Measurements from ENCODE around the gene SLC39A11. TPM values are rescaled to one million over a fixed set of nuclear protein-coding genes. Genes with fewer than 3 reads are reported as not detected.

The SLC39A11 gene
- total and polyA plus RNA-seq, 2 donors (not counting 1 experiment from before 2014, with no cell fraction given): 12.7 to 27.4 TPM

GRCh38 chr17:72743037-72743467 lies 349.4 kb downstream of the SLC39A11 start:
- Histone ChIP-seq H3K27me3 (ENCODE audit: control insufficient read depth, insufficient read depth, low read length) (no peaks in the 10 kb centered on the region), H2AFZ (ENCODE audit: low read length) (no peak overlapping the region), H3K79me2 (ENCODE audit: control insufficient read depth, insufficient read depth, low read length) (no peaks in the 10 kb centered on the region), H3K36me3 (ENCODE audit: control insufficient read depth, insufficient read depth, low read length) (no peaks in the 10 kb centered on the region), H3K4me2 (ENCODE audit: extremely low read depth, insufficient read depth, low read length) (no peak overlapping the region), H3K9ac (ENCODE audit: insufficient read depth, low read length) (no peak overlapping the region), H3K4me3 (replicated peaks in 1 of 4; ENCODE audit: control extremely low read depth in 1 of 4, insufficient read depth in 1 of 4, low read depth in 3 of 4, low read length in 4 of 4) (no peak overlapping the region), H4K20me1 (ENCODE audit: control insufficient read depth, extremely low read depth, insufficient read depth, low read length) (no peaks in the 10 kb centered on the region), H3K4me1 (ENCODE audit: control insufficient read depth, extremely low read depth, insufficient read depth, low read length) (no peaks in the 10 kb centered on the region), H3K27ac (ENCODE audit: insufficient read depth, low read length) (no peak overlapping the region), H3K9me3 (ENCODE audit: control insufficient read depth, insufficient read depth, low read depth, low read length) (no peaks in the 10 kb centered on the region)
- no peak for TF ChIP-seq EZH2 (IDR thresholded peaks at IDR 0.05; ENCODE audit: low read length, missing control alignments)
- no peak for TF ChIP-seq CTCF (conservative IDR thresholded peaks at IDR 0.05 in 1 of 2, IDR thresholded peaks at IDR 0.05 in 1 of 2; ENCODE audit: low read depth in 1 of 2, low read length in 2 of 2)
- DNase-seq (ENCODE audit: low read depth in 2 of 2): no peak

GRCh38 chr17:72737151-72737690 lies 355.3 kb downstream of the SLC39A11 start:
- no peak overlapping the region for H3K9ac ChIP-seq (ENCODE audit: insufficient read depth, low read length)
- no peak overlapping the region for H3K4me3 ChIP-seq (replicated peaks in 1 of 4; ENCODE audit: control extremely low read depth in 1 of 4, insufficient read depth in 1 of 4, low read depth in 3 of 4, low read length in 4 of 4)
- TF ChIP-seq CTCF (conservative IDR thresholded peaks at IDR 0.05 in 1 of 2, IDR thresholded peaks at IDR 0.05 in 1 of 2; ENCODE audit: low read depth in 1 of 2, low read length in 2 of 2): no peak
- no peak for TF ChIP-seq EZH2 (IDR thresholded peaks at IDR 0.05; ENCODE audit: low read length, missing control alignments)

GRCh38 chr17:72735592-72735991 lies 356.9 kb downstream of the SLC39A11 start:
- Histone ChIP-seq H3K4me3 (replicated peaks in 1 of 4; ENCODE audit: control extremely low read depth in 1 of 4, insufficient read depth in 1 of 4, low read depth in 3 of 4, low read length in 4 of 4) (no peak overlapping the region), H3K4me2 (ENCODE audit: extremely low read depth, insufficient read depth, low read length) (no peak overlapping the region), H3K9me3 (ENCODE audit: control insufficient read depth, insufficient read depth, low read depth, low read length) (no peaks in the 10 kb centered on the region), H3K27me3 (ENCODE audit: control insufficient read depth, insufficient read depth, low read length) (no peaks in the 10 kb centered on the region), H3K9ac (ENCODE audit: insufficient read depth, low read length) (no peak overlapping the region), H3K79me2 (ENCODE audit: control insufficient read depth, insufficient read depth, low read length) (no peaks in the 10 kb centered on the region), H3K27ac (ENCODE audit: insufficient read depth, low read length) (no peak overlapping the region), H3K36me3 (ENCODE audit: control insufficient read depth, insufficient read depth, low read length) (no peaks in the 10 kb centered on the region), H3K4me1 (ENCODE audit: control insufficient read depth, extremely low read depth, insufficient read depth, low read length) (no peaks in the 10 kb centered on the region), H4K20me1 (ENCODE audit: control insufficient read depth, extremely low read depth, insufficient read depth, low read length) (no peaks in the 10 kb centered on the region), H2AFZ (ENCODE audit: low read length) (no peak overlapping the region)
- no peak for TF ChIP-seq EZH2 (IDR thresholded peaks at IDR 0.05; ENCODE audit: low read length, missing control alignments)
- no peak for TF ChIP-seq CTCF (conservative IDR thresholded peaks at IDR 0.05 in 1 of 2, IDR thresholded peaks at IDR 0.05 in 1 of 2; ENCODE audit: low read depth in 1 of 2, low read length in 2 of 2)
- DNase-seq (ENCODE audit: low read depth in 2 of 2): no peak

More at GRCh38 chr17:72737151-72737690, 355.3 kb downstream of the SLC39A11 start:
- H2AFZ ChIP-seq (ENCODE audit: low read length): no peak overlapping the region
- H3K9me3 ChIP-seq (ENCODE audit: control insufficient read depth, insufficient read depth, low read depth, low read length): no peaks in the 10 kb centered on the region
- no peak overlapping the region for H3K4me2 ChIP-seq (ENCODE audit: extremely low read depth, insufficient read depth, low read length)
- H3K4me1 ChIP-seq (ENCODE audit: control insufficient read depth, extremely low read depth, insufficient read depth, low read length): no peaks in the 10 kb centered on the region
- no peaks in the 10 kb centered on the region for H3K36me3 ChIP-seq (ENCODE audit: control insufficient read depth, insufficient read depth, low read length)
- no peak for DNase-seq (ENCODE audit: low read depth in 2 of 2)
- H3K79me2 ChIP-seq (ENCODE audit: control insufficient read depth, insufficient read depth, low read length): no peaks in the 10 kb centered on the region
- H3K27ac ChIP-seq (ENCODE audit: insufficient read depth, low read length): no peak overlapping the region
- no peaks in the 10 kb centered on the region for H4K20me1 ChIP-seq (ENCODE audit: control insufficient read depth, extremely low read depth, insufficient read depth, low read length)
- no peaks in the 10 kb centered on the region for H3K27me3 ChIP-seq (ENCODE audit: control insufficient read depth, insufficient read depth, low read length)

Measured in fibroblast of lung (primary cell).